8988T (cell line): Measurements from ENCODE around the gene KCNIP3.

Source experiments
- DNase-seq: peaks from one replicate; pipeline ENCODE4 v3.0.0; 2011

KCNIP3 gene

GRCh38 chr2:95314964-95315611, 17.9 kb downstream of the KCNIP3 start:
- peak; percentile 92 for DNase-seq

DNA sequence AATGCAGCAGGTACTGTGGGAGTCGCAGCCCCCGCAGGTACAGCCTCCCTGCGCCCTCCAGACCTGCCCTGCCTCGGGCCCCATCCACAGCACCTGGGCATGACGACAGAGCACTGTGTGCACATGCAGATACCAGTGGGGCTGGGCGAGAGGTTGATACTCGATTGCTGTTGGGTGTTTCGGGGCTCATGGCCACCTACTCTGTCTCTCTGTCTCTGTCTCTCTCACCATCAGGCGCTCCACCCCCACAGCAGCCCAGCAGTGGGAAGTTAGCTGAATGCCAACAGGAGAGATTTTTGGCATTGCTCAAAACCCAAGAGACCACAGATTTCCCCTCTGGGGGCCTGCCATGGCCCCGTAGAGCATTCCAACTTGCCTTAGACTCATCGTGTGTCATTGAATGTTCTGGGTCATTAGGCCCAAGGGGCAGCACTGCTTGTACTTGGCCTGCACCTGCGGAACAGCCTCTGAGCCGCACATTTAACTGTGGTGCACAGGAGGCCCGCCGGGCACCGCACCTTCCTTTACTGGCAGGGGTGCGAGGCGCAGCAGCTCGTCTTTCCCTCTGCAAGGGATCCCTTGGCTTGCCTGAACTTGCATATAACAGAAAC, 18.8 kb downstream of the KCNIP3 start:
- no peak for DNase-seq

- no peak for DNase-seq
These were observed 19.4 kb downstream of the KCNIP3 start for GRCh38 chr2:95316466-95317122.

GRCh38 chr2:95317123-95317500, 20.0 kb downstream of the KCNIP3 start:
- DNase-seq = no peak

DNA sequence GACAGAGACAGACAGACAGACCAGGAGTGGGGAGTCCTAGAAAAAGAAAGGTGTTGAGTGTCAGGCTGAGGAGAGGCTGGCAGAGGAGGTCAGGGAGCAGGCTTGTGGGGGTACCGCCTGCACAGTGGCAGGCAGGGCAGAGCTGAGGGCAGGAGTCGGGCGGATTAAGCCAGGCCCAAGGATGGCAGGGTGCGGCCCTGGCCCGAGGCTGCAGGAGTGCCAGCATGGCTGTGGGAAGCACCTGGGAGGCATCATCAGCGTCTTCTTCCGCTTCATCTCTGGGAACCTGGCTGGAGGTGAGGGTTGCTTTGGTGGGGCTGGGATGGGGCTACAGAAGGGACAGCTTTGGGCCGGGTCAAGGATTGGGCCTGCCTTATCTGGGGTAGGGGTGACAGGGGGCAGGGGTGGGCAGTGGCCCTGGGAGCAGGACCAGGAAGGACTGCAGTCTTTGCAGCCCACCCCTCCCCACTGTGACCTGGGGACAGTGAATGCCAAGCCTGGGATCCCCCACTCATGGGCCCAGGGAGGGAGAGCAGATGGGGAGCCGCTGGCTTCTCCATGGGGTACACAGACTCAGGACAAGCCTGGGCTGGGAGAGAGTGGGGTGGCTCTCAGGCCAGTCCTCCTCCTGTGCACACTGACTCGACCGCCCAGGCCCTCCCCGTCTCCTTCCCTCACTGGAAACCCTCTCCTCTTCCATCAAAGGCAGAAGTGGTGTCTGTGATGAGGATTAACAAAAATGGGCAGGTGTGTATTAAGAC, 20.7 kb downstream of the KCNIP3 start:
- no peak for DNase-seq

DNA sequence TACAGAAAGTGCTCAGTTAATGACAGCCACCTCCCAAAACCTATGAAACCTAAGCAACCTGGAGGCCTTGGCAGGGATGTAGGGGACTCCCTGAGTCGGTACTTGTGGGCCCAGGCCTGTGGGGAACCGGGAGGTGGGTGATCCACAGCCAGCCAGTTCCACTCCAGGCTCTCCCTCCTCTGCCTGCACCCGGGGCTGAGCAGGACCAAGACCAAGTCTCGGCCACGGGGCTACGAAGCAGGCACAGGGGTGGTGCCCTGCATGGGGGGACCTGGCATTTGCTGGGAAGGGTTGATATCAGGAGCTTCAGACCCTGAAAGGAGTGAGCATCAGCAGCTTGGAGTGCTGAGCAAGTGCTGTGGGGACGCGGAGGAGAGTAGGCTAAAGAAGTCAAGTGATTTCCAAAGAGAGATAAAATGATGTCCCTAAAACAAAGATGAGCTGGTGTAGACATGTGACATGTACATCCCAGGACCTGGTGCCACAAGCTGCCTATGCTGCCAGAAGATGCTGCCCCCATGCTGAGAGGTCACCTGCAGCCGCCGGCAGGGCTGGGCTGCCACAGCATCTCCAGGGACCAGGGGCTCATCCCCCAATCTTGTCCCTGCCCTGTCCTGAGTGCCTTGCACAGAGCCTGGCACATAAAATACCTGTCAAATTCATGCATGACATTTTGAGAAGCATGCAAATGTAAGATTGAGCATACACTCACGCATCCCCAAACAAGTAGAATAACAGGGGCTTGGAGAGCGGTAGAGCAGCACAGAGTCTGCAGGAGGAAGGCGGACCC, 21.5 kb downstream of the KCNIP3 start:
- DNase-seq = no peak

DNA sequence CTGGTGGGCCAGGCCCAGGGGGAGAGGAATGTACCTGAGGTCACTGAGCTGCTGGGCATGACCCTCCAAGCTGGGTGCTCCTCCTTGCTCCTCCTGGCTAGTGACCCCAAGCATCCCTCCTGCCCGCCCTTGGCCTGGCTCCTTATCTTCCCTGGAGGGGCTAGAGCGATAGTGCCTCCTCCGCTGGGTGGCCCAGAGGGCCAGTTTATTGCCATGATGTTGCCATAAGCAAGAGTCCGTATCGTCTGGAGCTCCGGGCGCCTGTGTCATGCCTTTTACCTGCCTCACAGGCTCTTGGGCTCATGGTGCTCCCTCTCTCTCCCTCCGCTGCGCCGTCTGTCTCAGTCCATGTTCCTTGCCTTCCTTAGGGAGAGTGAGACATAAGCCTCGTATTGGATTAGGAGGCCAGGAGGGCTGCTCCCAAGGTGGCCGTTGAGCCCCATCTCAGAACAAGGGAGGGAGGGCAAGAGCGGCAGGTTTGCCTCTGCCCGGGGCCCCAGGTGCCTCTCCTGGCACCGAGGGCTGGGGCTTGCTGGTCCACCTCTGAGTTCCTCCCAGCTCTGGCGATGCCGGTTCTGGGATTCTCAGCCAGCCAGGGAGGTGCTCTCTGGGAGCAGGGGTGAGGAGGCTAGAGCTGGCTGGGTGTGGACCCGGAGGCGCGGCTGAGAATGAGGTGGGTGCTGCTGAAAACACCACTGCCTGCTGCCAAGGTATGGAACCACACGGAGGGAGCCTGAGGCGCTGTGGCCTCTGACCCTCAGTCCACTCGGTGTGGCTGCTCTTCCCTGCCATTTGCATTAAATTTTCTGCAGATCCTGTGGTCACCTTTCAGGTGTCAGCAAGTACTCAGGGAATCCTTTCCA, 22.6 kb downstream of the KCNIP3 start:
- DNase-seq = no peak

- no peak for DNase-seq
These were observed 23.2 kb downstream of the KCNIP3 start for GRCh38 chr2:95320344-95320712.

DNA sequence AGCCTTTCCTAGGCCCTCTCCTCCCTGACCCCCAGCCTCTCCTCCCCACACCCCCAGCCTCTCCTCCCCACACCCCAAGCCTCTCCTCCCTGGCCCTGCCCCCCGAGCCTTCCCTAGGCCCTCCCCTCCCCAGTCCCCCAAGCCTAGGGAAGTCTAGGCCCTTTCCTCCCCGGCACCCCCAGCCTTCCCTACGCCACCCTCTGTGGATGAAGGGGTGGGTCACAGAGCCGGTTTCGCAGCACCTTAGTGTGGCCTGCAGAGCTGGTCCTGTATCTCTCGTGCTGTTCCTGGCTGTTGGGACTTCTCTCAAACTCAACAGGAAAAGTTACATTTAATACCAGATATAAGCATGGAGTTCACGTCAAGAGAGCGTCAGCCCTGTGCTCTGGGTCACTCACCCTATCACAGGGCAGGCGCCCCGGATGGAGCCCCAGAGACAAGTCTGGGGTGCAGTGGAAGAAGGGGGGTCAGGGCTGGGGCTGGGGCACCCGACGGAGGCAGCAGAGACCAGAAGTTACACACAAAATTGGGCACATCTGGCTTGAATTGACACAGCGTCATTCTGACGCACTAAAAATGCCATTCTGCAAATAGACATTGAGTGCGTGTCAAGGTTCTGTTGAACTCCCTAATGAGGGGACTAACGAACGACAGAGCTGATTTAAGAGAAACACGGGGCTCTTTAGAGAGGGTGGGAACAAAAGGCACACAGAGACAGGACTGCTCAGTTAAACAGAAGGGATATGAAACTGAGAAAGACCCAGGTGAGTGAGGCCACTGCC, 24.0 kb downstream of the KCNIP3 start:
- DNase-seq = no peak

- peak; percentile 87 for DNase-seq
These were observed 26.4 kb downstream of the KCNIP3 start for GRCh38 chr2:95323347-95324155.

DNA sequence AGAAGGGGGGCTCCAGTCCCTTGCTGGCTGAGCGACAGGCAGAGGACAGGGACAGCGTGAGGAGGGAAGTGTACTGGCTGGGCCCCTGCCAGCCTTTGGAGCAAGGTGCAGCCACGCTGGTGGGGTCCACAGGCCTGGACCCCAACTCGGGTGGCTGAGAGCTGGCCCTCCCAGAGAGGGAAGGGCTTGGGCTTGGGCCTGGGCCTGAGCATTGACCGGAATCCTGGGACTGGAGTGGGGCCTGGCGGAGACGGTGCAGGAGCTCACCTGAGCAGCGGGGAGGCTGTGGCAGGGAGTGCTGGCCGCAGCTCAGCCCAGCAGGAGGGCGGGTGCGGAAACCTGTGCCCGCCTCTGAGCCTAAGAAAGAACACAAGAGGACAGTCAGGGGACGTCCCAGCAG, 27.9 kb downstream of the KCNIP3 start:
- DNase-seq = no peak

DNA sequence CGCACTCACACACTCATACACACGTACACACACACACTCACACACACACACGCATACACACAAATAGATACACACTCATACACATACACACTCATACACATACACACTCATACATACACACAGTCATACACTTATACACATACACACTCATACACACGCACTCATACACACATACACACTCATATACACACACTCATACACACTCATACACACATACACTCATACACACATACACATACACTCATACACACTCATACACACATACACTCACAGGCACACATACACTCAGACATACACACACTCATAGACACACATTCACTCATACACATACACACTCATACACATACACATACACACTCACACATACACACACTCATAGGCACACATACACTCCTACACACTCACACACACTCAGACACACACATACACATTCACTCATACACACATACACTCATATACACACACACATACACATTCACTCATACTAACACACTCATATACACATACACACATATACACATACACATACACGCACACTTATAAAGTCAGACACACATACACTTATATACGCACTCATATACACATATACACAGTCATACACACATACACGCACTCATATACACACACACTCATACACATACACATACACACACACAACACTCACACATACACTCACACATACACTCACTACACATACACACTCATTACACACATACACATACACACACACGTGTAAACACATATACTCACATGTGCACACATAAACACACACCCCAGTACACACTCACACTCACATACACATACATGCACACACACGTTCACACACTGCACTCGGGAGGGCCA, 28.7 kb downstream of the KCNIP3 start:
- DNase-seq = no peak

DNA sequence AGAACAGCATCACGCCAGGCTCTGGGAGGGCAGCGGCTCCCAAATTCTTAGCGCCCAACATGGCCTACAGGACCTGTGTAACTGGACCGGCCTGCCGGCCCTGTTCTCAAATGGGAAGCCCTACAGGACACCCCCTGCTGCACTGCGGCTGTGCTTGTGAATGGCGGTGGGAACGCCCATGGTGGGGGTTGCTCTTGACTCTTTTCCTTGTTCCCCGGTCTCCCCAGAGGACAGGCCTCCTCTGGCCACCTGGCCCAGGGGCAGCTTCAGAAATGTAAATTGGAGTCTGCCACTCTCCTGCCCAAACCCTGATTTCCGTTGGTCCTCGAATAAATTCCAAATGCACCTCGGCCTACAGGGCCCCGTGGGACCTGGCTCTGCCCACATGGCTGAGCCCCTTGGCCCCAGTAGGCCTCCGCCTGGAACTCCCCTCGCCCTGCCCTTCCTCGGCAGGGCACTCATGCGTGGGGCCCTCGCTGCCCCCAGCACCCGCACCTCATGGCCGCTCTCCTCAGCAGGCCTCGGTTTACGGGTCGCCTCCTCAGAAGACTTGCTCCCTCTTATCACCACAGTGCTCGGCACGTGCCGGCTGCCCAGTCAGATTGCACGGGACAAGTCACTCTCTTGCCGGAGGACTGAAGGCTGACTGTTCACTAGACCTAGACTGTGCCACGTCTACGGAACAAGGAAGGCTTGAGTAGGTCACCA, 29.4 kb downstream of the KCNIP3 start:
- DNase-seq = no peak

GRCh38 chr2:95327861-95328260, 30.7 kb downstream of the KCNIP3 start:
- no peak for DNase-seq

GRCh38 chr2:95328358-95329125, 31.4 kb downstream of the KCNIP3 start:
- DNase-seq = no peak

GRCh38 chr2:95329401-95329800, 32.3 kb downstream of the KCNIP3 start:
- no peak for DNase-seq

DNA sequence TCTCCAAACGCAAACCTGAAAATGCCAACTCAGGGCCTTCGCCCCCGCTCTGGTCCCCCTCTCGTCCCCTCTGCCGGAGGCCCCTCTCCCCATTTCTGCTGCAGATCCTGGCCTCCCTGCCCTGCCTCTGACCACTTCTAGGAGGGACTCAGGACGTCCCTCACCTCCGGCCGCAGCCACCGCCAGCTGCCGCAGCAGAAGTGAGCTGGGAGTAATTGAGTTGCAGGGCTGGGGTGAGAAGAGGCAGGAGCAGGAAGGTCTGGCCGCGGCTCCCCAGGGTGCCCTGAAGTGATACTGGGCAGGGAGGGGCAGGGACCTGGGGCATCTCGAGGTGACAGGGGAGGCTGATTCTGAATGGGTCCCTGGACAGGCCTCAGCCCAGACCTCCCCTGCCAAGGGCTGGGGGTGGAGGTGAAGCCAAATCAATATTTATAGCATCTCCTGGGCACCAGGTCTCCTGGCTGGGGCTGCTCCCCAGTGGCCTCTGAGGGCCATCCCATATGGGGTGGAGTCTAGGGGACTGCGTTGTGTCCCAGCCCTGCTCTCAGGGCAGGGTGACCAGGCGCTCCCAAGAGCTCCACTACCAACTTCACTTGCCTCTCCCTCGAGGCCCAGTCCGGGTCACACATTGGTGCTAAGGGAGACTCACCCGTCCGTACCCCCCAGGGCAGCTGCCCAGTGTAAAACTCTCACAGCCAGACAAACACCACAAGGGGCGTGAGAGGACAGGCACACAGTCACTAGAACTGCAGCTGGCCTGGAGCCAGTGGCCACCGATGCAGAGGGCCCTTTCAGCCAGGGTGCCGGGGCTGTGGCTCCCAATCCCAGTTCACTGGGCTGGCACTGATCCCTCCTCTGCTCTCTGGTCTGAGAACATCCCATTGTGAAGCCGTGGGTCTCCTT, 33.0 kb downstream of the KCNIP3 start:
- no peak for DNase-seq
